ENCODE results near the gene NAPEPLD. TPM values are rescaled to one million over a fixed set of nuclear protein-coding genes. Genes with fewer than 3 reads are reported as not detected.
"Not testable (repeated sequence)": the region's sequence is repeated elsewhere in the genome, so short reads cannot be mapped to it uniquely, and the experiment has no call there.

NAPEPLD gene
- total RNA-seq, 1 experiment from 2014 or later, result 7.2 TPM

GRCh38 chr7:103144754-103145153, 4.1 kb downstream of the NAPEPLD start:
- not testable (repeated sequence) for DNase-seq (ENCODE audit: low read depth)

- no peak for DNase-seq (ENCODE audit: low read depth)
These were observed 5.0 kb downstream of the NAPEPLD start for GRCh38 chr7:103143868-103144267.

- DNase-seq (ENCODE audit: low read depth), result no peak
These were observed 6.4 kb downstream of the NAPEPLD start for GRCh38 chr7:103142494-103142893.

- peak; percentile 59 for DNase-seq (ENCODE audit: low read depth)
These were observed 7.0 kb downstream of the NAPEPLD start for GRCh38 chr7:103141753-103142404.

- no peak for DNase-seq (ENCODE audit: low read depth)
These were observed 8.2 kb downstream of the NAPEPLD start for GRCh38 chr7:103140685-103141084.

- no peak for DNase-seq (ENCODE audit: low read depth)
These were observed 8.8 kb downstream of the NAPEPLD start for GRCh38 chr7:103140061-103140460.

- no peak for DNase-seq (ENCODE audit: low read depth)
These were observed 13.9 kb downstream of the NAPEPLD start for GRCh38 chr7:103134836-103135554.

- no peak for DNase-seq (ENCODE audit: low read depth)
These were observed 15.8 kb downstream of the NAPEPLD start for GRCh38 chr7:103132995-103133688.

GRCh38 chr7:103130901-103131624, 17.8 kb downstream of the NAPEPLD start:
- no peak for DNase-seq (ENCODE audit: low read depth)

GRCh38 chr7:103129702-103130549, 19.0 kb downstream of the NAPEPLD start:
- no peak for DNase-seq (ENCODE audit: low read depth)

GRCh38 chr7:103127006-103127405, 21.9 kb downstream of the NAPEPLD start:
- peak; percentile 20 for DNase-seq (ENCODE audit: low read depth)

GRCh38 chr7:103124429-103124979, 24.4 kb downstream of the NAPEPLD start:
- no peak for DNase-seq (ENCODE audit: low read depth)

GRCh38 chr7:103123529-103123928, 25.4 kb downstream of the NAPEPLD start:
- no peak for DNase-seq (ENCODE audit: low read depth)

GRCh38 chr7:103121641-103122040, 27.3 kb downstream of the NAPEPLD start:
- no peak for DNase-seq (ENCODE audit: low read depth)

- no peak for DNase-seq (ENCODE audit: low read depth)
These were observed 28.5 kb downstream of the NAPEPLD start for GRCh38 chr7:103120362-103120761.

- DNase-seq (ENCODE audit: low read depth), result no peak
These were observed 29.1 kb downstream of the NAPEPLD start for GRCh38 chr7:103119791-103120291.

- peak; percentile 6 for DNase-seq (ENCODE audit: low read depth)
These were observed 31.4 kb downstream of the NAPEPLD start for GRCh38 chr7:103117465-103117864.

GRCh38 chr7:103116991-103117390, 31.9 kb downstream of the NAPEPLD start:
- DNase-seq (ENCODE audit: low read depth), result peak; percentile 36

- DNase-seq (ENCODE audit: low read depth), result no peak
These were observed 32.4 kb downstream of the NAPEPLD start for GRCh38 chr7:103116511-103116910.

- DNase-seq (ENCODE audit: low read depth), result no peak
These were observed 33.1 kb downstream of the NAPEPLD start for GRCh38 chr7:103115771-103116170.

- DNase-seq (ENCODE audit: low read depth), result no peak
These were observed 34.3 kb downstream of the NAPEPLD start for GRCh38 chr7:103114576-103115008.
